AG09319 (cell line): Measurements from ENCODE around the gene MSL1.

Source experiments
- DNase-seq: peaks from one replicate; pipeline ENCODE4 v3.0.0-alpha.2; 2010; ENCODE audit warnings: low read depth; ENCODE audit errors: extremely low read depth
- TF ChIP-seq, protein P1 (sequence below): IDR thresholded peaks from 2 replicates; pipeline ENCODE4 v1.5.1; 2011; ENCODE audit warnings: low read depth, mild to moderate bottlenecking, inconsistent platforms, low read length, moderate library complexity

Gene MSL1

DNA sequence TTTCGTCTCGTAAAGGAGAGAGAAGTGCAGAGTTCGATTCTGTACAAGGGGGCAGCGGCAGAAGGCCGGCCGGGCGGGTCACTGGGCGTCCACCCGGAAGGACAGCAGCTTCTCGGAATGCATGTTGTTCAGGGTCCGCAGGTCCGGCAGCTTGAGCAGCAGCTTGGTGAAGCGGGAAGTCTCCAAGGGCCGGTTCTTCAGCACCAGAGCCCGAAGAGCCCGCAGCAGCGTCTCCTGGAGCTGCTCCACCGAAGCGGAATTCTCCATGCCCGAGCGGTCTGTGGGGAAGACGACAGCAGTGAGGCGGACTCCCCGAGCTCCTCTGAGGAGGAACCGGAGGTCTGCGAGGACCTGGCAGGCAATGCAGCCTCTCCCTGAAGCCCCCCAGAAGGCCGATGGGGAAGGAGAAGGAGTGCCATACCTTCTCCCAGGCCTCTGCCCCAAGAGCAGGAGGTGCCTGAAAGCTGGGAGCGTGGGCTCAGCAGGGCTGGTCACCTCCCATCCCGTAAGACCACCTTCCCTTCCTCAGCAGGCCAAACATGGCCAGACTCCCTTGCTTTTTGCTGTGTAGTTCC is 28.7 kb upstream of the MSL1 start:
- TF ChIP-seq, protein P1, sequence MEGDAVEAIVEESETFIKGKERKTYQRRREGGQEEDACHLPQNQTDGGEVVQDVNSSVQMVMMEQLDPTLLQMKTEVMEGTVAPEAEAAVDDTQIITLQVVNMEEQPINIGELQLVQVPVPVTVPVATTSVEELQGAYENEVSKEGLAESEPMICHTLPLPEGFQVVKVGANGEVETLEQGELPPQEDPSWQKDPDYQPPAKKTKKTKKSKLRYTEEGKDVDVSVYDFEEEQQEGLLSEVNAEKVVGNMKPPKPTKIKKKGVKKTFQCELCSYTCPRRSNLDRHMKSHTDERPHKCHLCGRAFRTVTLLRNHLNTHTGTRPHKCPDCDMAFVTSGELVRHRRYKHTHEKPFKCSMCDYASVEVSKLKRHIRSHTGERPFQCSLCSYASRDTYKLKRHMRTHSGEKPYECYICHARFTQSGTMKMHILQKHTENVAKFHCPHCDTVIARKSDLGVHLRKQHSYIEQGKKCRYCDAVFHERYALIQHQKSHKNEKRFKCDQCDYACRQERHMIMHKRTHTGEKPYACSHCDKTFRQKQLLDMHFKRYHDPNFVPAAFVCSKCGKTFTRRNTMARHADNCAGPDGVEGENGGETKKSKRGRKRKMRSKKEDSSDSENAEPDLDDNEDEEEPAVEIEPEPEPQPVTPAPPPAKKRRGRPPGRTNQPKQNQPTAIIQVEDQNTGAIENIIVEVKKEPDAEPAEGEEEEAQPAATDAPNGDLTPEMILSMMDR = no peak
- no peak for DNase-seq

DNA sequence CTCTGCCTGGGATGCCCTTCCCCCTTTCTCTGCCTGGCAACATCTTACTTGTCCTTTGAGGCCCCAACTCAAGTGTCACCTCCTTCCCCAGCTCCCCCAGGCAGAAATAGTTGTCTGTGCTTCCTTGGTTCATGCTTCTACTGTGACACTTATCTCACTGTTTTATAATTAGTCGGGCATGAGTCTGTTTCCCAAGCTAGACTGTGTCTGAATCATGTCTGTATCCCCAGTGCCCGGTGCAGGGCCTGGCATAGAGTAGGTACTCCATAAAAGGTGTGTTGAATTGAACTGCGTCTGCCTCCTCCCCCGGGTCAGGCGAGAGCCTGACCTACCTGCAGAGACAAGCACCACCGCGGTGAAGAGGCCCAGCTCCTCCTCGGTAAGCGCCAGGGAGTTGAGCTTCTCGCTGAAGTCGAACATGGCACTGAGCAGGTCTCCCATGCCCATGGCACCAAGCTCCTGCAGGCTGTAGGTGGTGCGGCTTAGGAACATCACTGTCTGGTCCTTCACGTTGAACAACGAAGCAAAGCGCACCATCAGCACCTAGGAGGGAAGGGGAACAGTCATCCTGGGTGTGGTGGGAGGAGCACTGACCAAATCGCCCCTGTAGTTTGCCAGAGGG is 28.1 kb upstream of the MSL1 start:
- TF ChIP-seq, protein P1 = no peak
- no peak for DNase-seq

DNA sequence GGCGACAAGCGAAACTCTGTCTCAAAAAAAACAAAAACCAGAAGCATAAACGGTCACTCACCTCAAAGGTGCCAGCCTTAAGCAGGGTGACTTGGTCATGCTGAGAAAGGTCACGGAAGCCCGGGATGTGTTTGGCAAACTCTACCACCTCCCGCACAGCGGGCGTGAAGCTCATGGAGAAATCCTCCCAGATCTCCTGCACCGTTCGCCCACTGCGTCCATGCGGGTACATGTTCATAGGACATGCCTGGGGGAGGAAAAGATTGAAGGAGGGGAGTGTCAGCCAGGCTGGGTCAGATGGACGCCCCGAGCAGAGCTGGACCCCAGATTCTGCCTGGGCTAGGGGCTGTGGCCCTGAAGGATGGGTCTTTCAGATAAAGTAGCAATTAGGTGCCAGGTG is 26.9 kb upstream of the MSL1 start:
- TF ChIP-seq, protein P1 = no peak
- DNase-seq = no peak

DNA sequence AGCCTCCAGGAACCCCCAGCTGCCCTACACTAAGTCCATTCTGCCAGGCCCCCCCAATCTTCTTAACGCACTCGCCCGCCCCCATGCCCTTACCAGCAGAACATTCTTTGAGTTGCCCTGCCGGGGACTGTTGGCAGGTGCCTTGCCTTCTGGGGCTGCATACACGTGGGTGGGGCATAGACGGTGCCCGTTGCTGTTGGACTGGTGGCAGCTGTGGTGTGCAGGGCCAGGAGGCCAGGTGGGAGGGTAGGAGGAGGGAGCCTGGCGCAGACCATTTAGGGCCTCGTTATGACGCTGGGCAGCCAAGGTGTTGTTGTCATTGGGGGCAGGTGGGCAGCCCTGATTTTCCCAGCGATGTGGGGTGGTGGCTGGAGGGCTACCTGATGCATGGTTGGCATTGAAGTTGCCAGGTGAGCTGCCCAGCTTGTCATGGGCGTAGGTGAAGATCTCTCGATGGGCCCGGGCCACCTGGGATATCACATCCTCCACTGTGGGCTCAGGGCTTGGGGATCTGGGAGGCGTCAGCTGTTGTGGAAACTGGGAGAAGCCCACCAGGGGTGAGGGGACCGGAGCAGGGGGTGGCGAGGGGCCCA is 26.3 kb upstream of the MSL1 start:
- no peak for DNase-seq
- TF ChIP-seq, protein P1 = no peak

DNA sequence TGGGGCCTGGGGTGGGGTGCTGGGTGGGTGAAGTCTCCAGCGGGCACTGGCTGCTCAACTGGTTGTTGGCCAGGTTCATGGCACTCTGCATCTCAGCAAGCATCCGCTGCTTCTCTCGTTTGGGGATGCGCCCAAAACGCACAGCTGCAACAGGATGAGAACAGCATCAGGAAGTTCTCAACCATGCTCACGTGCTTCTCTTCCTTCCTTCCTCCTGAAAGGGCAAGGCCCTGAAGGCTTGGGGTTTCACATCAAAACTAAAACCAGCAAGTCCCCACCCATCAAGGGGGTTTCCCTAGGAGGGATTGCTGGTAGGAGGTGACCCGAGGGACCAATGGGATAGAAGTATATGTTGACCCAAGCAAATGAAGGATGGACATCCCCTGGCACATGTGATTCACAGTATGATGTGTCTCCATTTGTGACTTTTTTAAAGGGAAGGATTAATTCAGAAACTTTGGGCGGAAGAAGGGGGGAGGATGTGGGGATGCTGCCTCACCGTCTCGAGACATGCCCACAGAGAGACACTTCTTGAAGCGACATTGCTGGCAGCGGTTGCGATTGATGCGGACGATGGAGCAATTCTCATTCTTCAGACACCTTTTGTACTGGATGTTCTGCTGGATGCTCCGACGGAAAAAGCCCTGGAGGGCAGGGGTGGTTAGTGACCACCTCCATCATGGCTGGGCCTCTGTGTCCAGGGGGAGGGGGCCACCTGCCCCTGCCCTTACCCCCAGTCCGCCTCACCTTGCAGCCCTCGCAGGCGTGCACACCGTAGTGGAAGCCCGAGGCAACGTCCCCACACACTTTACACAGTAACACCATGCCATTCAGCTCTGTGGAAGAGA is 25.6 kb upstream of the MSL1 start:
- DNase-seq = no peak
- TF ChIP-seq, protein P1 = no peak

DNA sequence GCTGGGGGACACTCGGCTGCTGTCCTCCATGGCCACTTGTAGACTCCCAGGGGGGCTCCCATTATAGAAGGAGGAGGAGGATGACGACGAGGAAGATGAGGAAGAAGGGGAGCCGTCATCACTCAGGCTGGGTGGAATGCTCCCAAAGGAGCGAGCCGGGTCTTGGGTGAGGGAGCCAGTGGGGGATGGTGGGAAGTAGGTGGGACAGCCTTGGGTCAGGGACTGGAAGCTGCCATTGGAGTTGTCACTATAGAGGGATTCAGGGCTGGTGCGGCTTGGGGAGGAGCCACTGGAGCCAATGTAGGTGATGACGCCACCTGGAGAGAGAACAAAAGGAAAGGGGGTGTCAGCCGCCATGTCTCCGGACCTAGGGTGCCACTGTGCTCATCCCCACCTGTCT is 24.7 kb upstream of the MSL1 start:
- DNase-seq = no peak
- TF ChIP-seq, protein P1 = no peak
